Measurements from ENCODE around the gene FNDC11. TPM values are rescaled to one million over a fixed set of nuclear protein-coding genes. Genes with fewer than 3 reads are reported as not detected.

The FNDC11 gene
- polyA plus RNA-seq, 2 of the 4 experiments (the other 2 are of a cell fraction): 0.14 to 0.18 TPM

DNA sequence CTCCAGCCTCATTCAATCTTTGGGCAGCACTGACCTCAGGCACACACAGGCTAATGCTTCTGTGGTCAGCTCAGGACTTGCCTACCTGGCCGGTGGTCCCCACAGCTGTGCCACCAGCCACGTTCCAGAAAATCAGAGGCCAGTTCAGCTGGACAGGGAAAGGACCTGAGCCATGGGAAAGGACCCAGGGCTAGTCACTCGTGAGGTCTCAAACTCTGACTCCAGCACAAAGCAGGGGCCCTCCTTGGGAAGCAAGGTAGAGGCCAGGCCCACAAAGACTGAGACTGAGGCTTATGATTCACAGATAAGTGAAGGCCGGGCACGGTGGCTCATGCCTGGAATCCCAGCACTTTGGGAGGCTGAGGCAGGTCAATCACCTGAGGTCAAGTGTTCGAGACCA is 42.5 kb downstream of the FNDC11 start:
- Histone ChIP-seq H3K4me3 (no peak overlapping the region), H3K9me3 (no peaks in the 10 kb centered on the region), H3K4me2 (no peak overlapping the region), H3K27ac (no peak overlapping the region), H3K4me1 (peaks cover 8% of the 10 kb centered on the region; the same call in 1 of the 3 replicates)
- CTCF ChIA-PET: no interaction called here
- POLR2A ChIA-PET: no interaction called here
- DNase-seq (ENCODE audit: low read depth in 1 of 2, low spot score in 1 of 2): no peak
- no peak for FAIRE-seq
- WGBS (ENCODE audit: missing lambda C conversion rate): 89% methylated on average over 6 of the region's 6 CpGs
- no peak for TF ChIP-seq CBX8 (IDR thresholded peaks at IDR 0.05)
- no peak for TF ChIP-seq E2F6 (IDR thresholded peaks at IDR 0.05; ENCODE audit: borderline replicate concordance, low read depth)
- no peak for ATAC-seq

DNA sequence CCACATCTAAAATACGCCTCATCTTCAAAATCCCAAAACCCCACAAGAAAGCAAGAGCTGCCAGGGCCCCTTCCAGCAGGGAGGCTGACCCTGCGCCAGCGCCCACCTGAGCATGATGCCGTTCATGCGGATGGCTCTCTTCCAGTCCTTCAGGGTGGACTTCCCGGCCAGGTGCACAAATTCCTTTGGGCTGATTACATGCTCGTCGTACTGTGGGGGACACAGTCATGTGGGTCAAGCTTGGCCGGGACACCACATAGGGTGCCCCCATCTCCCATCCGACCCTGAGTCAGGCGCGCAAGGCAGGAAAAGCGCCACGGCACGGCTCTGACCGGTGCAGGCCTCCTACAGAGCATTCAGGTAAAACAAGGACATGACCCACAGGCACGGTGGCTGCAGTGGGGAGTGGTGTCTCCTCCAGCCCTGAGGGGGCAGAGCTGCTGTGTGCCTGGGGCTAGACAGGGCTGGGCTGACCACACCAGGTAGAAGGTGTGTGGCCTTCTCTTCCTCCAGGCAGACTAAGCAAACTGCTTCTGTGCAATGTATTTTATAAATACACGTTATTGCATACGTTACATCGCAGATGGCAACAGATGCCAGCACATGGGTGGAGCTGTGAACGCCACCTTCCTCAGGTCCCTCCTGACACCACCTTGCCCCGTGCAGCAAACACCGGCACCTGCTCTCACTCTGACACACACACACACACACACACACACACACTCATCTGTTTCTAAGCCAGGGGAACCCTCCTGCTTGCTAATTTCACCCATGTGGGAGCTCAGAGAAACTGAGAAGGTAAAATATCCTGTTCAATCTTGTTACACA is 43.9 kb downstream of the FNDC11 start:
- FAIRE-seq: no peak
- H3K4me3 ChIP-seq: no peak overlapping the region
- peaks cover 8% of the 10 kb centered on the region; the same call in 1 of the 3 replicates for H3K4me1 ChIP-seq
- POLR2A ChIA-PET: interaction anchor here (0.7 to 1.3 kb wide), 2 partner anchors 314 to 383 kb away, joined by 3 read pairs; no protein-coding TSS in a partner anchor
- WGBS (ENCODE audit: missing lambda C conversion rate): 90% methylated on average over 23 of the region's 23 CpGs
- DNase-seq (ENCODE audit: low read depth in 1 of 2, low spot score in 1 of 2): no peak
- no peaks in the 10 kb centered on the region for H3K9me3 ChIP-seq
- TF ChIP-seq, protein P1, sequence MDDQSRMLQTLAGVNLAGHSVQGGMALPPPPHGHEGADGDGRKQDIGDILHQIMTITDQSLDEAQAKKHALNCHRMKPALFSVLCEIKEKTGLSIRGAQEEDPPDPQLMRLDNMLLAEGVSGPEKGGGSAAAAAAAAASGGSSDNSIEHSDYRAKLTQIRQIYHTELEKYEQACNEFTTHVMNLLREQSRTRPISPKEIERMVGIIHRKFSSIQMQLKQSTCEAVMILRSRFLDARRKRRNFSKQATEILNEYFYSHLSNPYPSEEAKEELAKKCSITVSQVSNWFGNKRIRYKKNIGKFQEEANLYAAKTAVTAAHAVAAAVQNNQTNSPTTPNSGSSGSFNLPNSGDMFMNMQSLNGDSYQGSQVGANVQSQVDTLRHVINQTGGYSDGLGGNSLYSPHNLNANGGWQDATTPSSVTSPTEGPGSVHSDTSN (IDR thresholded peaks at IDR 0.05): no peak
- TF ChIP-seq JUNB (IDR thresholded peaks at IDR 0.05): no peak
- TF ChIP-seq PHF8 (IDR thresholded peaks at IDR 0.05; ENCODE audit: borderline replicate concordance, low read depth): no peak
- TF ChIP-seq MAZ (IDR thresholded peaks at IDR 0.05; ENCODE audit: borderline replicate concordance, low read depth, low read length): no peak
- no peak for TF ChIP-seq NFE2L2 (conservative IDR thresholded peaks at IDR 0.05; ENCODE audit: low read length)
- TF ChIP-seq, protein P2, sequence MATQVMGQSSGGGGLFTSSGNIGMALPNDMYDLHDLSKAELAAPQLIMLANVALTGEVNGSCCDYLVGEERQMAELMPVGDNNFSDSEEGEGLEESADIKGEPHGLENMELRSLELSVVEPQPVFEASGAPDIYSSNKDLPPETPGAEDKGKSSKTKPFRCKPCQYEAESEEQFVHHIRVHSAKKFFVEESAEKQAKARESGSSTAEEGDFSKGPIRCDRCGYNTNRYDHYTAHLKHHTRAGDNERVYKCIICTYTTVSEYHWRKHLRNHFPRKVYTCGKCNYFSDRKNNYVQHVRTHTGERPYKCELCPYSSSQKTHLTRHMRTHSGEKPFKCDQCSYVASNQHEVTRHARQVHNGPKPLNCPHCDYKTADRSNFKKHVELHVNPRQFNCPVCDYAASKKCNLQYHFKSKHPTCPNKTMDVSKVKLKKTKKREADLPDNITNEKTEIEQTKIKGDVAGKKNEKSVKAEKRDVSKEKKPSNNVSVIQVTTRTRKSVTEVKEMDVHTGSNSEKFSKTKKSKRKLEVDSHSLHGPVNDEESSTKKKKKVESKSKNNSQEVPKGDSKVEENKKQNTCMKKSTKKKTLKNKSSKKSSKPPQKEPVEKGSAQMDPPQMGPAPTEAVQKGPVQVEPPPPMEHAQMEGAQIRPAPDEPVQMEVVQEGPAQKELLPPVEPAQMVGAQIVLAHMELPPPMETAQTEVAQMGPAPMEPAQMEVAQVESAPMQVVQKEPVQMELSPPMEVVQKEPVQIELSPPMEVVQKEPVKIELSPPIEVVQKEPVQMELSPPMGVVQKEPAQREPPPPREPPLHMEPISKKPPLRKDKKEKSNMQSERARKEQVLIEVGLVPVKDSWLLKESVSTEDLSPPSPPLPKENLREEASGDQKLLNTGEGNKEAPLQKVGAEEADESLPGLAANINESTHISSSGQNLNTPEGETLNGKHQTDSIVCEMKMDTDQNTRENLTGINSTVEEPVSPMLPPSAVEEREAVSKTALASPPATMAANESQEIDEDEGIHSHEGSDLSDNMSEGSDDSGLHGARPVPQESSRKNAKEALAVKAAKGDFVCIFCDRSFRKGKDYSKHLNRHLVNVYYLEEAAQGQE (IDR thresholded peaks at IDR 0.05): no peak
- TF ChIP-seq, protein P3, sequence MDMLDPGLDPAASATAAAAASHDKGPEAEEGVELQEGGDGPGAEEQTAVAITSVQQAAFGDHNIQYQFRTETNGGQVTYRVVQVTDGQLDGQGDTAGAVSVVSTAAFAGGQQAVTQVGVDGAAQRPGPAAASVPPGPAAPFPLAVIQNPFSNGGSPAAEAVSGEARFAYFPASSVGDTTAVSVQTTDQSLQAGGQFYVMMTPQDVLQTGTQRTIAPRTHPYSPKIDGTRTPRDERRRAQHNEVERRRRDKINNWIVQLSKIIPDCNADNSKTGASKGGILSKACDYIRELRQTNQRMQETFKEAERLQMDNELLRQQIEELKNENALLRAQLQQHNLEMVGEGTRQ (IDR thresholded peaks at IDR 0.05): no peak
- no peak for TF ChIP-seq EHMT2 (IDR thresholded peaks at IDR 0.05; ENCODE audit: low read depth)
- no peak for TF ChIP-seq RAD21 (conservative IDR thresholded peaks at IDR 0.05 in 1 of 2, IDR thresholded peaks at IDR 0.05 in 1 of 2)
- no peak for TF ChIP-seq FOXS1 (CRISPR knock-in tag; IDR thresholded peaks at IDR 0.05)
- no peak for ATAC-seq
- H3K27ac ChIP-seq: no peak overlapping the region
- no peak overlapping the region for H3K4me2 ChIP-seq
- CTCF ChIA-PET: interaction anchor here (1.0 to 1.9 kb wide), 3 partner anchors 18 to 101 kb away, joined by 3 to 5 read pairs (median 5); no protein-coding TSS in a partner anchor
